Thyroid gland (tissue), 4 donors: ENCODE measurements around the gene QKI. TPM values are rescaled to one million over a fixed set of nuclear protein-coding genes. Genes with fewer than 3 reads are reported as not detected.
A peak's percentile ranks its signal among the peaks of the same experiment; 100 is the strongest.

Source experiments
- DNase-seq, 2 donors: peaks; one replicate each; pipeline ENCODE4 v3.0.0-alpha.2; 2019
- H3K27ac ChIP-seq, 3 donors: fragments of 200-600 bp; sonication (generic); 1 replicate in 2 of 3; 2 replicates in 1 of 3; pipeline ENCODE4 v1.5.1; 2016 to 2019; ENCODE audit warnings: mild to moderate bottlenecking in 1 of 3, moderate library complexity in 1 of 3
- H3K27me3 ChIP-seq: fragments of 200-600 bp; sonication (generic); one replicate; pipeline ENCODE4 v1.5.1; 2019
- H3K36me3 ChIP-seq, 2 donors: fragments of 200-600 bp; sonication (generic); one replicate each; pipeline ENCODE4 v1.5.1; 2016 to 2019
- H3K4me1 ChIP-seq, 2 donors: fragments of 200-600 bp; sonication (generic); one replicate each; pipeline ENCODE4 v1.5.1; 2017 to 2019
- H3K4me3 ChIP-seq, 3 donors: fragments of 200-600 bp; sonication (generic); replicated peaks in 1 of 3; 1 replicate in 2 of 3; 2 replicates in 1 of 3; pipeline ENCODE4 v1.5.1; 2016; ENCODE audit warnings: mild to moderate bottlenecking in 1 of 3
- H3K9me3 ChIP-seq: fragments of 200-600 bp; sonication (generic); one replicate; pipeline ENCODE4 v1.5.1; 2017
- POLR2A ChIP-seq, 2 donors: fragments of 450-650 bp; IDR thresholded peaks; one replicate each; pipeline ENCODE4 v1.6.1; 2017; ENCODE audit warnings: antibody characterized with exemption in 2 of 2, mild to moderate bottlenecking in 2 of 2, moderate library complexity in 1 of 2
- WGBS, 2 donors: methylation state at CpG; one replicate each; pipeline ENCODE4 v1.1.5; 2017; 5-methylcytosine and 5-hydroxymethylcytosine counted together
- intact Hi-C: fragments of 100-400 bp; cut with DNase I; formaldehyde crosslinking; loops from one replicate; pipeline ENCODE4 v1.15.1; 2023
- total RNA-seq, 4 donors: library from RNA; depleted of rRNA; stranded (reverse); fragments of >200 nt; gene quantifications; one replicate each; pipeline ENCODE4 v1.2.3, GENCODE V29; 2016
- TF ChIP-seq, protein P1 (sequence below), 6 experiments: fragments of 200-600 bp in 3 of 6; fragments of 450-650 bp in 3 of 6; sonication (generic) in 3 of 6; IDR thresholded peaks; one replicate each; pipeline ENCODE4 v1.5.1; 2016 to 2019; ENCODE audit warnings: antibody characterized with exemption in 6 of 6, mild to moderate bottlenecking in 2 of 6, inconsistent platforms in 1 of 6, moderate library complexity in 1 of 6

The QKI gene
- total RNA-seq, 4 donors from 2014 or later, result 90.3 to 134 (median 101) TPM

DNA sequence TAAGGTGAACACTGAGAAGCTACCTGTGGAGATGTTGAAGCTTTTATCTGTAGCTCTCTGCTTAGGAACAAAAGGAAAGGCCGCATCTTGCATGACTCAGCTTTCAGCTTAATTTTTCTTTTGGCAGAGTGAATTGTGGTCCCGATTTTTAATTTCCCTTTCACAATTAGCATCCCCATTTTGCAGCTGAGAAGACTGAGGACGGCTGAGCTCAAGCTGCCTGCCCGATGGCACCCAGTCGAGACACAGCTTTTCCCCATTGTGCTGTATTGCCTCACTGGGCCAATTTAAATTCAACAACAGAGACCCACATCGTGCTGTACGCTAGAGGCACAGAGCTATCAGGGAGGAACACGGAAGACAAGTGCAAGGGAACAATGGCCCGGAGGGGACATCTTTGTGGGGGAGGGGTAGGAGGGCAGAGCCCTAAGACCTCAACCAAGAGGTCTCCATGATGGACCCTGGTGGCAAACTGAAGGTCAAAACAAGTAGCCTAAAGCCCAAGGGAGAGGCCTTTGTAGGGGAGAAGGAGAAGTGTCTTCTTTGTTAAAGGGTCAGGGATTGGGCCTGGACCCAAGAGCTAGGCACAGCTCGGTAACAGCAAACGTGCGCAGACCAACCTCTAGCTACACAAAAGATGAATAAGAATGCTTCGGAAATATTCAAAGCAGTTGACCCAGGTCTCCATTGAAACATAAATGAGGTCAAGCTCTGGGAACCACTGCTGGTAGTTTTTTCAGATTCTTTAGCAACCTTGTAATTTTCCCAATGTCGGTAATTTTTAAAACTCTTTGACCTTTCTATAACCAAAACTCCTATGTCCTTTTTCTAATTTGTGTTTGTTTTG is 13.3 kb upstream of the QKI start:
- Histone ChIP-seq H3K4me3 (no peak overlapping the region), H3K27ac (no peak overlapping the region)
- intact Hi-C loops, result no loop called here

DNA sequence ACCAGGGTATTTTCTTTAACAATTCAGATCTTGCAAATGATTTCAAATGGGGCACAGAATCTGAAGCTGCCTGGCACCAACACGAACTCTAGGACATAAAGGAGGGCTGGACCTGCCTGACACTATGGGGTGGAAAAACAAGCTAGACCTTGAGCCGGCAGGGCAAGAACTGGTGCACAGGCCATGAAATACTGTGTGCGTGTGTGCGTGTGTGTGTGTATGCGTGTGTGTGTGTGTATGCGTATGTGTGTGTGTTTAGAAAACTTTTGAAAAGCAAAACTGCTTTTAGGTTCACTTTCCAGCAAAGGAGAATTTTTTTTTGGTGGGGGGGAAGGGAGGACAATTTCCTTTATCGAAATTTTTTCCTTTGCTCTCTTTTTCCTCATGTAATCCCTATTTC is 11.9 kb upstream of the QKI start:
- 95% methylated on average over 7 of the region's 7 CpGs for WGBS, 2 donors

More for the DNA sequence above, 13.3 kb upstream of the QKI start:
- TF ChIP-seq, protein P1, sequence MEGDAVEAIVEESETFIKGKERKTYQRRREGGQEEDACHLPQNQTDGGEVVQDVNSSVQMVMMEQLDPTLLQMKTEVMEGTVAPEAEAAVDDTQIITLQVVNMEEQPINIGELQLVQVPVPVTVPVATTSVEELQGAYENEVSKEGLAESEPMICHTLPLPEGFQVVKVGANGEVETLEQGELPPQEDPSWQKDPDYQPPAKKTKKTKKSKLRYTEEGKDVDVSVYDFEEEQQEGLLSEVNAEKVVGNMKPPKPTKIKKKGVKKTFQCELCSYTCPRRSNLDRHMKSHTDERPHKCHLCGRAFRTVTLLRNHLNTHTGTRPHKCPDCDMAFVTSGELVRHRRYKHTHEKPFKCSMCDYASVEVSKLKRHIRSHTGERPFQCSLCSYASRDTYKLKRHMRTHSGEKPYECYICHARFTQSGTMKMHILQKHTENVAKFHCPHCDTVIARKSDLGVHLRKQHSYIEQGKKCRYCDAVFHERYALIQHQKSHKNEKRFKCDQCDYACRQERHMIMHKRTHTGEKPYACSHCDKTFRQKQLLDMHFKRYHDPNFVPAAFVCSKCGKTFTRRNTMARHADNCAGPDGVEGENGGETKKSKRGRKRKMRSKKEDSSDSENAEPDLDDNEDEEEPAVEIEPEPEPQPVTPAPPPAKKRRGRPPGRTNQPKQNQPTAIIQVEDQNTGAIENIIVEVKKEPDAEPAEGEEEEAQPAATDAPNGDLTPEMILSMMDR (IDR thresholded peaks at IDR 0.05), result no peak
- TF ChIP-seq POLR2A (IDR thresholded peaks at IDR 0.05), result no peak
- H3K9me3 ChIP-seq, result no peaks in the 10 kb centered on the region
- no peak for DNase-seq
- peaks cover 8 to 11% of the 10 kb centered on the region in 2 donors for H3K4me1 ChIP-seq
- WGBS, 2 donors, result 88 to 93% methylated on average over 14 of the region's 14 CpGs
- no peaks in the 10 kb centered on the region for H3K27me3 ChIP-seq
- H3K36me3 ChIP-seq, result no peaks in the 10 kb centered on the region

DNA sequence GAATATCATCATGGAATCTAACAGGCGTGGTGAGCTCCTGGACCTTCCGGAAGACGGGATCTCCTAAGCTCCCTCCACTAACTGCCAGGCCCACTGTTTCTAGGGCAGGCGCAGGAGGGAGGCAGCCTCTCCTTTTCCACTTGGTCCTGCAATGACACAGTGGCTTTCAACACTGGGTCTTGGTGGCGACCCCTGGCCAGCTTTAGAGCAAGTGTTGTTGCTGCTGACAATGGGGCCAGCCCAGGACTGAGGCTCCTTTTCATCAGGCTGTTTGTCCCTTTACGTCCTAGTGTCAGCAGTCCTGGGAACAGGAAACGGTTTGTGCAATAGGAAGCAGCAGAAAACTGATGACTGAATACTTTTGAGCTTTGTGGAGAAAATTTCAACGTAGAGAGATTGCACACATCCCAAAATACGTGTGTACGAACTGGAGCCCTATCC is 9.7 kb upstream of the QKI start:
- H3K4me1 ChIP-seq, result peaks cover 7 to 8% of the 10 kb centered on the region in 2 donors
- no peaks in the 10 kb centered on the region for H3K27me3 ChIP-seq
- peak overlapping the region in 2 of 3 donors; percentile 86 for H3K27ac ChIP-seq
- peak in 1 of 2 donors; percentile 28 for TF ChIP-seq POLR2A (IDR thresholded peaks at IDR 0.05)
- TF ChIP-seq, protein P1 (IDR thresholded peaks at IDR 0.05), result no peak
- intact Hi-C loops, result no loop called here
- 80 to 92% methylated on average over 10 of the region's 10 CpGs for WGBS, 2 donors
- H3K4me3 ChIP-seq, result no peak overlapping the region
- H3K9me3 ChIP-seq, result no peaks in the 10 kb centered on the region
- no peaks in the 10 kb centered on the region for H3K36me3 ChIP-seq
- peak in 1 of 2 donors; percentile 13 for DNase-seq

More for the DNA sequence above, 11.9 kb upstream of the QKI start:
- Histone ChIP-seq H3K36me3 (no peaks in the 10 kb centered on the region), H3K27me3 (no peaks in the 10 kb centered on the region), H3K4me1 (peaks cover 7 to 8% of the 10 kb centered on the region in 2 donors), H3K27ac (no peak overlapping the region), H3K9me3 (no peaks in the 10 kb centered on the region), H3K4me3 (no peak overlapping the region)
- TF ChIP-seq POLR2A (IDR thresholded peaks at IDR 0.05), result no peak
- TF ChIP-seq, protein P1 (IDR thresholded peaks at IDR 0.05), result no peak
- DNase-seq, result no peak
- intact Hi-C loops, result no loop called here

DNA sequence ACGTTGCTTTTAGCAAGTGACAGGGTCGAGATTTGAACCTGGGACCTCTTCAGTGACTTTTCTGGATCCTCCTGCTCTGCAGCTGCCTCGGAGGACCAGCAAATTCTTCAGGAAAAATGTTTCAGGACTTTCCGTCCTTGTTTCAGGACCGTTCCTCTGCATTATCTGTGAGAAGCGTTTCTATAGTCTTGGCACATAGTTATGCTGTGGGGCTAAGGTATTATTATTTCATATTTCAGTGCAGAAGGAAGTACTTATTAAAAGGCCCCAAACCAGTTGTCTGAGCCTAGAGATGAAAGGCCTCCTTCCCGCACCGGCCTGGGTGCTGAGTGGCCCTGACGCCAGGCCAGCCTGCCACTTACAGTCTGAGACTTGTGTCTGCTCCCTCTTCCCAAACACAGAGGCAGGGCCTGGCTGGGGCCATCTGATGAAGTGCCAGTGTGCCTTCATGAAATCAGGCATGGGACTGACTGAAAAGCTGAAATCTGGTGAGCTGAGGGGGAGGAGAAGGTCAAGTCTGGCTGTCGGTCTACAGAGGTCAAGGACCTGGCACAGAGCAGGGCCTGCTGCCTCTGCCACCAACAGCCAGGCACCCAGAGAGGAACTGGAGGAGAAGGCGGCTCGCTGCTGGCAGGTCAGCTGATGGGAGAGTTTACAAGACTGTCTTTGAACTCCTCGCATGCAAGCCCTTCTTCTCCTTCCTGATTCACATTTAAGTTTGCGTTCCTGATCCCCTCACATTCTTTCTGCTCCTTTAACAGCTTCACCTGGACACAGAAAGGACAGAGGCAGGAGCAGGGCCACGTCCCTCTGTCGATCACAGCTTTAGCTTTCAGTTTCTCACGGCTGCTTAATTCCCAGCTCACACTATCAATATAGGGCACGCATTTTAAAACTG is 8.9 kb upstream of the QKI start:
- peak overlapping the region; percentile 73 to 86 (median 86) for H3K27ac ChIP-seq
- peak overlapping the region in 1 of 3 donors; percentile 2 for H3K4me3 ChIP-seq
- 37 to 42% methylated on average over 18 of the region's 18 CpGs for WGBS, 2 donors
- intact Hi-C loops, result no loop called here
- peak; percentile 72 to 76 for DNase-seq
- peak in 1 of 2 donors; percentile 29 for TF ChIP-seq POLR2A (IDR thresholded peaks at IDR 0.05)
- TF ChIP-seq, protein P1 (IDR thresholded peaks at IDR 0.05), result no peak
- H3K27me3 ChIP-seq, result no peaks in the 10 kb centered on the region
- H3K4me1 ChIP-seq, result peaks cover 7 to 8% of the 10 kb centered on the region in 2 donors
- no peaks in the 10 kb centered on the region for H3K36me3 ChIP-seq
- H3K9me3 ChIP-seq, result no peaks in the 10 kb centered on the region
